ENCODE data around the gene LRIG1. TPM values are rescaled to one million over a fixed set of nuclear protein-coding genes. Genes with fewer than 3 reads are reported as not detected.

The LRIG1 gene
- total RNA-seq, 1 donor from 2014 or later: 77.1 TPM

GRCh38 chr3:66399529-66400232 is 101.1 kb downstream of the LRIG1 start:
- peak; percentile 36 for DNase-seq (ENCODE audit: low spot score)
- intact Hi-C loops (cut with DNase I): loop anchor here (10.0 kb wide), 1 partner anchor 125 kb away; no protein-coding TSS in a partner anchor

GRCh38 chr3:66398228-66399025 is 102.4 kb downstream of the LRIG1 start:
- DNase-seq (ENCODE audit: low spot score): peak; percentile 75
- intact Hi-C loops (cut with DNase I): no loop called here

DNA sequence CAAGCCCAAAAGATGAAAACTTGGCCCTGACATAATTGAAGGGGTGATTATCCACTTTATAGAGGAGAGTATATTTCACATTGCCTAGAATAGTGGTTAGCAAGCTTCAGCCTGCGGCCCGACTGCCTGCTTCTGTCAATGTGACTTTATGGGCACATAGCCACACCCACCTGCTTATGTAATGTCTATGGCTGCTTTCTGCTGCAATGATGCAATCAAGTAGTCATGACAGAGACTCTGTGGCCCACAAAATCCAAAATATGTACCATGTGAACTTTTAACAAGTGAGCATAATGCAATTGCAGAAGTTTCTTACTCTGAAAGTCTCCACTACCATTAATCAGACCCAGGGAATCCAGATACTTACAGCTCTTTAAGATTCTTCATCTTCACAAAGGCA is 103.1 kb downstream of the LRIG1 start:
- DNase-seq (ENCODE audit: low spot score): peak; percentile 73
- intact Hi-C loops (cut with DNase I): no loop called here

DNA sequence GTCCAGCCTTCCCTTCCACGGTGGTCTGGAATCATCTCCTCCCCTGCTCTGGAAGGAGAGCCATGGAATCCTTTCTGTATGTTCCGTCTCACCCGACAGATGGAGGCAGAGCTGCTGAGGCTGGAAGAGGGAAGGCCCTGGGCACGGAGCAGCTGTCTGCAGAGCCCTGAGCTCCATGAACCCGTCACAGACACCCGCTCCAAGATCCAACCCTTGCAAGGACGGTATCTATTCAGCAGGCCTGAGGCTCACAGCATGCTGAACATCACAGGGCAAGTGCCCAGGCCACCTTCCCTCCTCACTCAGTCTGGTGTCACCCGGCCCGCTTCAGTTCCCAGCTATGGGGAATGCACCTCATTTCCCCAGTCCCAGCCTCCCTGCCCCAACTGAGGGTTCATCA is 103.9 kb downstream of the LRIG1 start:
- intact Hi-C loops (cut with DNase I): no loop called here
- DNase-seq (ENCODE audit: low spot score): peak; percentile 26

DNA sequence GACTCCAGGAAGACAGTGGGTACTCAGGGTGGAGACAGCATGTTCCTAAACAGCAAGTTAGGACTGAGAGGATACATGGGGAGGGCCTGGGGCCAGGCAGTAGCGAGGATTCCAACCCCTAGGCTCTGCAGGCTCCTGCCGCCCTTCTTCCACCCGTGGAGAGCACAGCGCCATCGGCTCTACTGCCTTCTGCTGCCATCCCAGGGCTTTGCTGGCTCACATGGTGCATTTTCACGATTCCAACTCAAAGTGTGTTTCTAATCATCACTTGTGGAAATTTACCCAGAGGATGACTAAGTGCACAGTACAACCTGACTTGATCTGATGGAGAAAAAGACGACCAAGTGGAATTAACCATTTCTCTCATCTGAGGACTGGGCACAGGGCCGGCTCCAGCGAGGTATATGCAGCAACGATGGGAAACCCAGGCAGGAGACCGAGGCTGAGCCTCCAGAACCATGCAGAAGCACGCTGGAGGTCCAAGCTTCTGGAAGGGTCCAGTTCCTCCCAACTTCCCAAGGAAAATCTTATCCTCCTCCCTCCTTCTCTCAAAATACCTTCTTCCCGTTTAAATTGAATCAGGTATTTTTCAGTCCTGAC is 104.6 kb downstream of the LRIG1 start:
- intact Hi-C loops (cut with DNase I): no loop called here
- DNase-seq (ENCODE audit: low spot score): peak; percentile 63

DNA sequence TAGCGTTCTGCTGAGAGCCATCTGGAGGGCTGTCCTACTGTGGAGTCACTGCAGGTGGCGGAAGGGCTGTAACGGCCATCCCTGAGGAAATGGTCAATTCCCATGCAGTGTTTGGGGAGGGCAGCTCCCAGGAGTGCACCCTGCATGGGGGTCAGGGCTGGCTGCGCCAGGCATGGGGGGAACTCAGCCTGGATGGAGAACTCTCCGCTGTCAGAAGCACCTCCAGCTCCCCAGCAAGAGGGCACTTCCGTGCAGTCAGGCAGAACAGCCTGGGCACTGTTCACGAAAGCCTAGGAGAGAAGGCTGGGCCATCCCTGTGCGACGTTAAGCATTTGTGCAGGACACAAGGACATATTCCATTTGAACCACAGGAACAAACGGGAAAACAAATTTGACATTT is 105.2 kb downstream of the LRIG1 start:
- intact Hi-C loops (cut with DNase I): no loop called here
- peak; percentile 66 for DNase-seq (ENCODE audit: low spot score)

- DNase-seq (ENCODE audit: low spot score): peak; percentile 12
- intact Hi-C loops (cut with DNase I): no loop called here
Measured at GRCh38 chr3:66394753-66395249, 106.0 kb downstream of the LRIG1 start.

DNA sequence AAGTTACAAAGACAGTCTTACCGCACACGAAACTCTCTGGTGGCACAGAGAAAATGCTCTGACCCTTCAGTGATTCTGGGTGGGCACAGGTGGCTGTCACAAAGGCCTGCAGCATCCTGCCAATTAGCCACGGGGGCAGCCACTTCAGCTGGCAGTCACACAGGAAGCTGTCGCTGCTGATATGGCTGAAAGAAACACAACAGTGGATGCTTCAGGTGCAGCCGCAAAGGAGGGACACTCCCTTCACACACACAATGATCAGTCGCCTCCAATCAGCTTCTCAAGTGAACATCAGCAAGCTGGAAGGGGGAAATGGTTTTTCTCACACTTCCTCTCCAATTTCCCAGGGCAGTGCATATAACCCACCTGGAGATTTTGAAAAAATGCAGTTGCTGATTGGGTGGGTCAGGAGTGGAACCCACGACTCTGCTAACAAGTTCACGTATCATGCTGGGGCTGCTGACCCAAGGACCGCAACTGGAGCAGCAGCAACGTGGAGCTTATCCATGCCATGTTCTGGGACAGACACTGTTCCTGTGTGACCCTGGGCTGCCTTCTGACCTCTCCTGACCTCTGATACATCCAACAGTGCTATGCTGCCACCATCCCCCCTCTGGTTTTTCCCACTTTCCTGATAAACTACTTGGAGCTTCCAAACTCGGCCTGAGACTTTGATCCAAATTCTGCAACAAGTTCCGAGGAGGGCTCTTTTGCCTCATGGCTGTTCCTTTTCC is 106.6 kb downstream of the LRIG1 start:
- DNase-seq (ENCODE audit: low spot score): peak; percentile 72
- intact Hi-C loops (cut with DNase I): no loop called here

DNA sequence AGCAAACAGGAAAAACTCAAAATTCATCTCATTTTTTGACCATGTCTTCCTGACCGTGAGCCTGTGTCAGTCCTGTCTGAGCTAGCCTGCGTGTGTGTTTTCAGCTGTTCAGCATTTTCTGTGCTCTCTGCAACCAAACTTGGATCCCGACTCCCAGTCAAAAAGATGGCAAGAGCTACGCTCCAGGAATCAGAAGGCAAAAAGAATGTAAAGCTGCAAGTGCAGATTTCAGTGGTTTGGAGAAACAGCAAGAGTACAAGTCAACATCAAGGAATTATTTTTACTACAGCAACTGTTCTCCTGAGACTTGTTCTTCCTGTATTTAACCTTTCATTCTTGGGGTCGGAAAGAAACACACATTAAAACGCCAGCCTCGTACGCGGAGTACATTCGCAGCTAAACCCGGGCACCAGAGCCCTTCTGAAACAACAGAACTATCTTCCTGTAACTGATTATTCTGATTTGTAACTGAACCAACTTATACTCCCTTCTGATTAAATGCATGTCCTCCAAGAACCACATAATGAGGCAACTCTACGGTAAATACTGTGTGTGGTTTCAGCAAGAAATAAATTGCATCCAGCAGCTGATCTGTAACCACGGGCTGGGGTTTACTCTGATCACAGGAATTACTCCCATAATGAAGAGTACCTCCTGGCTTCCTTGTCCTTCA is 107.4 kb downstream of the LRIG1 start:
- intact Hi-C loops (cut with DNase I): no loop called here
- peak; percentile 63 for DNase-seq (ENCODE audit: low spot score)

GRCh38 chr3:66392966-66393332 is 107.9 kb downstream of the LRIG1 start:
- intact Hi-C loops (cut with DNase I): no loop called here

GRCh38 chr3:66392512-66392911 is 108.3 kb downstream of the LRIG1 start:
- peak; percentile 67 for DNase-seq (ENCODE audit: low spot score)
- intact Hi-C loops (cut with DNase I): no loop called here

More at GRCh38 chr3:66392966-66393332, 107.9 kb downstream of the LRIG1 start:
- DNase-seq (ENCODE audit: low spot score): no peak

DNA sequence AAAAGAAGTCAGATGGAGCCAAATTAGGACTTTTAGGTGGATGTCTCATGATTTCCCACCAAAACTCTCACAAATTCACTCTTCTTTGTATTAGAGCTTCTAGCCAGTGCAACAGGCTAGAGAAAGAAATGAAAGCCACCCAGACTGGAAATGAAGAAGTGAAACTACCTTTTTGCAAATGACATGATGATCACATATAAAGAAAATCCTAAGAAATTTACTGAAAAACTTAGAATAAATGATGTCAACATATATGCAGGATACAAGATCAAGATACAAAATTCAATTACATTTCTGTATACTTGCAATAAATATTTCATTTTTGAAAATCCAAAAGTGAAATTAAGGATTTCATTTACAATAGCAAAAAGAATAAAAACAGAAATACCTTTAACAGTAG is 110.8 kb downstream of the LRIG1 start:
- intact Hi-C loops (cut with DNase I): no loop called here
- no peak for DNase-seq (ENCODE audit: low spot score)

GRCh38 chr3:66386925-66387650 is 113.7 kb downstream of the LRIG1 start:
- peak; percentile 70 for DNase-seq (ENCODE audit: low spot score)
- intact Hi-C loops (cut with DNase I): no loop called here

- DNase-seq (ENCODE audit: low spot score): no peak
- intact Hi-C loops (cut with DNase I): no loop called here
Measured at GRCh38 chr3:66386011-66386924, 114.6 kb downstream of the LRIG1 start.

GRCh38 chr3:66385066-66385465 is 115.8 kb downstream of the LRIG1 start:
- intact Hi-C loops (cut with DNase I): no loop called here
- DNase-seq (ENCODE audit: low spot score): no peak

GRCh38 chr3:66383998-66384745 is 116.7 kb downstream of the LRIG1 start:
- DNase-seq (ENCODE audit: low spot score): no peak
- intact Hi-C loops (cut with DNase I): no loop called here

DNA sequence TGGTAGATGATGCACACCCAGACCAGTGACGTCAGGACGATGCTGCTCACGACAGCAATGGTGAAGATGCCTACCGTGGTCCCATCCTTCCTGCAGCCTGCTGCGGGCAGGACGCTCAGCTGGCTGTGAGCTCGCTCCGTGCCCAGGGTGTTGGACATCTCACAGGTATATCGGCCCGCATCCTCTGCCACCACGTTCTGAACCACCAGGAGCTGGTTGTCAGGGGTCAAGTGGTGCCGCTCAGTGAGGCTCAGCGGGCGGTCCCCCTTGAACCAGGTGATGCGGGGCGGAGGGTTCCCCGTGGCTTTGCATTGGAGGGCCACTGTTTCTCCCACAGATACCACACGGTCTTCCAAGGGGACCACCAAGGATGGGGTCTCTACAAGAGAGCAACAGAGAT is 117.8 kb downstream of the LRIG1 start:
- intact Hi-C loops (cut with DNase I): no loop called here
- DNase-seq (ENCODE audit: low spot score): no peak
